HEK293T (cell line): ENCODE data around the gene ZBTB40.

Experiments
- BHLHE40 ChIP-seq: fragments of 450-650 bp; IDR thresholded peaks from 2 replicates; pipeline ENCODE4 v1.6.1; 2016; ENCODE audit warnings: mild to moderate bottlenecking, moderate library complexity, borderline replicate concordance
- ELF4 ChIP-seq: fragments of 450-650 bp; IDR thresholded peaks from 2 replicates; pipeline ENCODE4 v1.6.1; 2017; ENCODE audit warnings: antibody characterized with exemption
- FOXA1 ChIP-seq: fragments of 450-650 bp; IDR thresholded peaks from 2 replicates; pipeline ENCODE4 v1.6.1; 2016; ENCODE audit warnings: mild to moderate bottlenecking
- FOXK2 ChIP-seq: fragments of 450-650 bp; IDR thresholded peaks from 2 replicates; pipeline ENCODE4 v1.6.1; 2016; ENCODE audit warnings: mild to moderate bottlenecking
- FOXM1 ChIP-seq: fragments of 450-650 bp; IDR thresholded peaks from 2 replicates; pipeline ENCODE4 v1.6.1; 2017; ENCODE audit warnings: mild to moderate bottlenecking, borderline replicate concordance
- HDGF ChIP-seq: fragments of 450-650 bp; IDR thresholded peaks from 2 replicates; pipeline ENCODE4 v1.6.1; 2017; ENCODE audit warnings: antibody characterized with exemption, borderline replicate concordance
- L3MBTL2 ChIP-seq: fragments of 450-650 bp; conservative IDR thresholded peaks from 2 replicates; pipeline ENCODE4 v1.6.1; 2016; ENCODE audit warnings: mild to moderate bottlenecking
- LEF1 ChIP-seq: fragments of 450-650 bp; IDR thresholded peaks from 2 replicates; pipeline ENCODE4 v1.6.1; 2017; ENCODE audit warnings: mild to moderate bottlenecking, borderline replicate concordance
- NFRKB ChIP-seq: fragments of 450-650 bp; IDR thresholded peaks from 2 replicates; pipeline ENCODE4 v1.6.1; 2016; ENCODE audit warnings: mild to moderate bottlenecking, moderate library complexity
- SP1 ChIP-seq: fragments of 450-650 bp; IDR thresholded peaks from 2 replicates; pipeline ENCODE4 v1.6.1; 2017
- SUZ12 ChIP-seq: fragments of 450-650 bp; IDR thresholded peaks from 2 replicates; pipeline ENCODE4 v1.6.1; 2016; ENCODE audit warnings: mild to moderate bottlenecking
- TARDBP ChIP-seq: fragments of 450-650 bp; IDR thresholded peaks from 2 replicates; pipeline ENCODE4 v1.6.1; 2016

DNA sequence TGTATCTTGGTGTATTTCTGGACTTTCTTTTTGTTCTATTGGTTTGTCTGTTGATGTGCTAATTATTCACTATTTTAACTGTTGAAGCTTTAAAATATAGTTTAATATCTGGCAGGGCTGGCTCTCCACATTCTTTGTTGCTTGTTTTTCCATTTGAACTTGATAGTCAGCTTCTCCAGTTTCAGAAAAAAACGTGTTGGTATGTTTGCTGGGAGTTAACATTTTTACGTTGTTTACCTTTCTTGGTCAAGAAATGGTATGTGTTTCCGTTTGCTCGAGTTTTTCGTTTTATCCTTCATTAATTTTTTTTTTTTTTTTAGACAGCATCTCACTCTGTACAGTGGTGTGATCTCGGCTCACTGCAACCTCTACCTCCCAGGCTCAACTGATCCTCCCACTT is 16.9 kb upstream of the ZBTB40 start:
- TF ChIP-seq FOXA1 = no peak
- TF ChIP-seq SUZ12 = no peak
- TF ChIP-seq NFRKB = no peak
- TF ChIP-seq TARDBP = no peak
- no peak for TF ChIP-seq BHLHE40
- no peak for TF ChIP-seq FOXK2
- no peak for TF ChIP-seq SP1
- TF ChIP-seq FOXM1 = no peak
- TF ChIP-seq LEF1 = no peak
- TF ChIP-seq ELF4 = no peak
- TF ChIP-seq HDGF = no peak
- TF ChIP-seq L3MBTL2 = no peak
